Smooth muscle cell of trachea (primary cell): ENCODE data around the gene NEU2. TPM values are rescaled to one million over a fixed set of nuclear protein-coding genes. Genes with fewer than 3 reads are reported as not detected.

Source experiments
- total RNA-seq: library from RNA; depleted of rRNA; stranded (reverse); fragments of >200 nt; gene quantifications from 2 replicates; pipeline ENCODE4 v1.2.1, GENCODE V29; 2014

Gene NEU2
- not detected in 2 replicates for total RNA-seq

DNA sequence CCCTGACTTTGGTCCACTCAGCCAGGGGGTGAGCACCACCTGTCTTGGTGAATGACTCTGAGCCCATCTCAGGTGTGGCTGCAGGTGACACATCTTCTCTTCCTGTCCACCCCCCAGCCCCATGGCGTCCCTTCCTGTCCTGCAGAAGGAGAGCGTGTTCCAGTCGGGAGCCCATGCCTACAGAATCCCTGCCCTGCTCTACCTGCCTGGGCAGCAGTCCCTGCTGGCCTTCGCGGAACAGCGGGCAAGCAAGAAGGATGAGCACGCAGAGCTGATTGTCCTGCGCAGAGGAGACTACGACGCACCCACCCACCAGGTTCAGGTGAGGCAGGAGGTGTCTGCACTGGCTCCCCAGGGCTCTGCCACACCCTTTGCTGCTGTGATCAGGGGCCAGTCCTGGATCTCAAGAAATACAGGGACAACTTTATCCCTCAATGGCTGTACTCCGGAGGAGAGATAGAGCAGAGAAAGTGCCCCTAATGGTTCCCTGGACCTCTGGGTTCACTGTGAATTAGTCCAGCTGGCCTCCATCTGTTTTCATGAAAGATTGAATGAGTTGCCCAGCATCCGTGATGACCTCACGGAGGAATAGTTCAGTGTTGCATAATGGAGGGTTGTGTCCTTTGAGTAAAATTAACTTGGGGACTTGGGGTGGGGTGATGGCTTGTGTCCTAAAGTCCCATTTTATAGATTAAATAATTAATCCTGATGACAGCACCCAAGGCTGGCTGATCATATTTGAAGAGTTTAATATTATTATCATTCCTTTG, at the start of gene NEU2:
Gene NEU2, plus strand, starts transcription at position 122 of the 770 bp plus-strand sequence. Its CDS starts 0 bp downstream, at position 122.

DNA sequence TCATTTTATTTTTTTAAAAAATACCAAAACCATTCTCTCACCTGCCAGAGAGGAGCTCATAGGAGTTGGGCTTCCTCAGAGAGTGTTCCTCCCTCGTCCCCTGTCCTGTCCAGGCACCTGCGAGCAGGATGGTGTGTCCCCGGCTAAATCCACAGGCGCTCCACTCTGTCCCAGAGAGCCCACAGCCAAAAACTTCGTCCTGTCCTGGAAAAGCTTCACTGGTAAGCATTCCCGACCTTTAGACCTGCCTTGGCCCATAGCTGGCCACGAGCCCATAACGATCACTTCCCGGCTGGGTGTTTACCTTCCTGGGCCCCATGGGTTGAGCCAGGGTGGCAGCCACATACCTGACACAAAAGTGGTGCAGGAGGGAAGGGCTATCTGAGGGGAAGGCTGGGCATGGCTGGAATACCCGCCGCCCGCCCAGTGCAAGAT, 19.4 kb upstream of the NEU2 start, which contains the start of gene NGEF:
Gene NGEF, minus strand, starts transcription at position 230 of the 435 bp plus-strand sequence. CDS start 38,366 bp downstream, outside the sequence.

DNA sequence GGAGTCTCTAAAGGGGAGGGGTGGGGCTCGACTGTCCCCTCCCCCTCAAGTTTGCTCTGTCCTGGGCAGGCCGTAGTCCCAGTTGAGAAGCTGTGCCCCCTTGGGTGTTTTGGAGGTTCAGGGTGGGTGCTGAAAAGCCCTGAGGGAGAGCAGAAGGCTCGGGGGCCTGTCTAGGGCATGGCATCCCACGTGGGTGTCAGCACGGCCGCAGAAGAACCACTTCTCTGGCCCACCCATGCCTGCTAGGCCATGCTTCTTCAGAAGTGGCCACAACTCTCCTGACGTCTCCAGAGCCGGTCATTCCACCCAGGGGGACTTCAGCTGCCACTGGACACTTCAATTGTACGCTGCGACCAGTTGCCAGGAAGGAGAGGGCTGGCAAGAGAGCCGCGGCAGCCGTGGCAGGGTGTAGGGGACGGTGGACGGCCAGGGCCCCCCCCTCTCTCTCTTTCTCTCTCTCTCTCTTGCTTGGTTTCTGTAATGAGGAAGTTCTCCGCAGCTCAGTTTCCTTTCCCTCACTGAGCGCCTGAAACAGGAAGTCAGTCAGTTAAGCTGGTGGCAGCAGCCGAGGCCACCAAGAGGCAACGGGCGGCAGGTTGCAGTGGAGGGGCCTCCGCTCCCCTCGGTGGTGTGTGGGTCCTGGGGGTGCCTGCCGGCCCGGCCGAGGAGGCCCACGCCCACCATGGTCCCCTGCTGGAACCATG, 27.5 kb downstream of the NEU2 start, which contains the start of gene INPP5D:
Gene INPP5D, plus strand, starts transcription at position 546 of the 704 bp plus-strand sequence. Its CDS starts 137 bp downstream, at position 683.

Other genes starting within 250 kb of the NEU2 start
- gene SNORC, start 162.4 kb upstream of the NEU2 start, total RNA-seq: 0.29 and 1.7 TPM in 2 replicates
- 0.44 and 4.3 TPM in 2 replicates for gene NGEF, start 19.4 kb upstream of the NEU2 start, total RNA-seq
- gene INPP5D, start 27.7 kb downstream of the NEU2 start, total RNA-seq: 0.15 and 1.5 TPM in 2 replicates
- gene ATG16L1, start 219.0 kb downstream of the NEU2 start, total RNA-seq: 28.1 and 31.0 TPM in 2 replicates